SU-DHL-6 (cell line): ENCODE results near the gene CIRBP.

Experiments used
- H2AFZ ChIP-seq: fragments of 200-600 bp; sonication (generic); 2 replicates; pipeline ENCODE4 v1.6.1; 2014; ENCODE audit warnings: low read depth, mild to moderate bottlenecking, moderate library complexity, mixed read lengths, antibody characterized with exemption, low read length; ENCODE audit not compliant: severe bottlenecking
- H3F3A ChIP-seq: fragments of 200-600 bp; shearing (Covaris generic); 2 replicates; pipeline ENCODE4 v1.6.0; 2016; ENCODE audit warnings: antibody characterized with exemption, mild to moderate bottlenecking; ENCODE audit not compliant: insufficient read depth
- H3K27ac ChIP-seq: fragments of 200-600 bp; sonication (generic); 2 replicates; pipeline ENCODE4 v1.5.1; 2016; ENCODE audit warnings: low read depth, mild to moderate bottlenecking, low read length, moderate library complexity, mixed read lengths
- H3K27me3 ChIP-seq: fragments of 200-600 bp; sonication (generic), shearing (Covaris generic); 2 replicates; pipeline ENCODE4 v1.6.0; 2014; ENCODE audit warnings: mild to moderate bottlenecking, low read length
- H3K36me3 ChIP-seq: fragments of 200-600 bp; sonication (generic); 2 replicates; pipeline ENCODE4 v1.6.1; 2014; ENCODE audit warnings: mild to moderate bottlenecking, low read length, mixed read lengths
- H3K4me2 ChIP-seq: fragments of 300-600, 200-600 bp; shearing (Covaris generic), sonication (generic); 2 replicates; pipeline ENCODE4 v1.6.0; 2014; ENCODE audit warnings: low read length, low read depth, mild to moderate bottlenecking; ENCODE audit not compliant: poor library complexity, severe bottlenecking
- H3K4me3 ChIP-seq: fragments of 200-600 bp; sonication (generic); 2 replicates; pipeline ENCODE4 v1.5.1; 2014; ENCODE audit warnings: antibody characterized with exemption, low read length, mild to moderate bottlenecking, mixed read lengths; ENCODE audit not compliant: insufficient read depth, poor library complexity, severe bottlenecking
- H3K79me2 ChIP-seq: fragments of 200-600 bp; sonication (generic); 2 replicates; pipeline ENCODE4 v1.6.1; 2014; ENCODE audit warnings: mild to moderate bottlenecking, low read length, moderate library complexity; ENCODE audit not compliant: insufficient read depth
- H3K9ac ChIP-seq: fragments of 200-600 bp; sonication (generic); 2 replicates; pipeline ENCODE4 v1.7.0; 2014; ENCODE audit warnings: mild to moderate bottlenecking, low read length
- H3K9me2 ChIP-seq: fragments of 200-600 bp; sonication (generic); replicated peaks from 2 replicates; pipeline ENCODE4 v1.6.1; 2014; ENCODE audit warnings: low read length; ENCODE audit not compliant: insufficient read depth
- H3K9me3 ChIP-seq: fragments of 200-600 bp; sonication (generic); 2 replicates; pipeline ENCODE4 v1.6.1; 2014; ENCODE audit warnings: low read length, mixed read lengths; ENCODE audit not compliant: insufficient read depth
- H4K20me1 ChIP-seq: fragments of 200-600 bp; sonication (generic); 2 replicates; pipeline ENCODE4 v1.6.1; 2014; ENCODE audit warnings: low read depth, mild to moderate bottlenecking, antibody characterized with exemption, low read length, moderate library complexity, mixed read lengths
- CTCF ChIP-seq: fragments of 200-600 bp; sonication (generic); IDR thresholded peaks from one replicate; pipeline ENCODE4 v1.5.1; 2017; ENCODE audit warnings: antibody characterized with exemption, mild to moderate bottlenecking, low read length, moderate library complexity; ENCODE audit not compliant: insufficient read depth, poor library complexity, severe bottlenecking
- EZH2phosphoT487 ChIP-seq: fragments of 200-600 bp; sonication (generic), shearing (Covaris generic); conservative IDR thresholded peaks from 2 replicates; pipeline ENCODE4 v1.6.1; 2018; ENCODE audit warnings: mild to moderate bottlenecking, antibody characterized with exemption, low read length, moderate library complexity, mixed read lengths

The CIRBP gene

GRCh38 chr19:1220976-1221903, 47.9 kb upstream of the CIRBP start:
- Histone ChIP-seq H4K20me1 (no peaks in the 10 kb centered on the region), H3K27me3 (no peaks in the 10 kb centered on the region), H3K4me2 (no peak overlapping the region), H3K9me2 (no peaks in the 10 kb centered on the region), H3K36me3 (no peaks in the 10 kb centered on the region), H3K79me2 (no peaks in the 10 kb centered on the region), H3K27ac (no peak overlapping the region), H3K4me3 (no peak overlapping the region), H3K9ac (no peak overlapping the region), H3K9me3 (no peaks in the 10 kb centered on the region), H2AFZ (no peak overlapping the region), H3F3A (no peaks in the 10 kb centered on the region)
- no peak for TF ChIP-seq EZH2phosphoT487
- peak; percentile 18 for TF ChIP-seq CTCF

GRCh38 chr19:1221904-1222255, 47.3 kb upstream of the CIRBP start:
- Histone ChIP-seq H3K9ac (no peak overlapping the region), H3K9me2 (no peaks in the 10 kb centered on the region), H3K4me2 (no peak overlapping the region), H2AFZ (no peak overlapping the region), H3K9me3 (no peaks in the 10 kb centered on the region), H3F3A (no peaks in the 10 kb centered on the region), H3K27ac (no peak overlapping the region), H3K27me3 (no peaks in the 10 kb centered on the region), H4K20me1 (no peaks in the 10 kb centered on the region), H3K4me3 (no peak overlapping the region), H3K79me2 (no peaks in the 10 kb centered on the region), H3K36me3 (no peaks in the 10 kb centered on the region)
- no peak for TF ChIP-seq EZH2phosphoT487
- no peak for TF ChIP-seq CTCF

- Histone ChIP-seq H3K79me2 (no peaks in the 10 kb centered on the region), H3K4me2 (no peak overlapping the region), H3K27me3 (no peaks in the 10 kb centered on the region), H4K20me1 (no peaks in the 10 kb centered on the region), H3K9me3 (no peaks in the 10 kb centered on the region), H3K9ac (no peak overlapping the region), H3K4me3 (no peak overlapping the region), H3K36me3 (no peaks in the 10 kb centered on the region), H3K9me2 (no peaks in the 10 kb centered on the region), H3K27ac (no peak overlapping the region), H3F3A (no peaks in the 10 kb centered on the region), H2AFZ (no peak overlapping the region)
- no peak for TF ChIP-seq CTCF
These were observed 46.7 kb upstream of the CIRBP start for GRCh38 chr19:1222394-1222793.
